IMR-90 (cell line): ENCODE results near the gene TIAM1. TPM values are rescaled to one million over a fixed set of nuclear protein-coding genes. Genes with fewer than 3 reads are reported as not detected.

Experiments used
- ATAC-seq: fragments of 200-7000 bp; cut with Tn5 transposase; 2 replicates; pipeline ENCODE4 v1.9.1; 2020; ENCODE audit warnings: low read depth, mild to moderate bottlenecking, moderate library complexity
- BruUV-seq: library from RNA; stranded (reverse); fragments of 400-500 nt; replicated peaks from 2 replicates; lab custom pipeline; 2021; lab: Mats Ljungman, UMichigan
- CTCF ChIA-PET: fragments of 300-600 bp; formaldehyde crosslinking; extraction: SDS; loops from one replicate; lab custom pipeline; 2021; ENCODE audit warnings: antibody characterized with exemption; lab: Yijun Ruan, JAX
- POLR2A ChIA-PET: fragments of 300-600 bp; sonication (Branson Sonifier 250); formaldehyde crosslinking; loops from one replicate; lab custom pipeline; 2022; ENCODE audit warnings: antibody characterized with exemption; ENCODE audit not compliant: unreplicated experiment; lab: Charles Lee
- DNase-seq: peaks from one replicate; pipeline ENCODE4 v3.0.0; 2013
- H2AFZ ChIP-seq: replicated peaks from 2 replicates; pipeline ENCODE3; 2013; ENCODE audit warnings: low read length, mild to moderate bottlenecking; ENCODE audit not compliant: poor library complexity
- H2AK5ac ChIP-seq: 2 replicates; pipeline ENCODE4 v1.6.1; 2013; ENCODE audit warnings: low read depth, low read length, inconsistent platforms
- H2AK9ac ChIP-seq: replicated peaks from 2 replicates; pipeline ENCODE3; 2013; ENCODE audit warnings: mild to moderate bottlenecking, low read depth, low read length, moderate library complexity; ENCODE audit not compliant: poor library complexity
- H2BK120ac ChIP-seq: 2 replicates; pipeline ENCODE4 v1.6.1; 2013; ENCODE audit warnings: low read depth, low read length, inconsistent platforms
- H2BK15ac ChIP-seq: 3 replicates; pipeline ENCODE4 v1.6.1; 2013; ENCODE audit warnings: low read depth, low read length, inconsistent platforms
- H2BK20ac ChIP-seq: 2 replicates; pipeline ENCODE4 v1.6.1; 2013; ENCODE audit warnings: low read depth, mild to moderate bottlenecking, inconsistent platforms, low read length, moderate library complexity
- H2BK5ac ChIP-seq: 2 replicates; pipeline ENCODE4 v1.6.1; 2013; ENCODE audit warnings: mild to moderate bottlenecking, low read depth, low read length, inconsistent platforms; ENCODE audit not compliant: poor library complexity, severe bottlenecking
- H3K14ac ChIP-seq: replicated peaks from 2 replicates; pipeline ENCODE4 v1.6.1; 2013; ENCODE audit warnings: low read depth, low read length, inconsistent platforms
- H3K18ac ChIP-seq: 2 replicates; pipeline ENCODE4 v1.6.1; 2013; ENCODE audit warnings: low read depth, low read length, control low read depth
- H3K23ac ChIP-seq: 2 replicates; pipeline ENCODE4 v1.6.1; 2013; ENCODE audit warnings: low read depth, low read length, inconsistent platforms
- H3K27ac ChIP-seq: 2 replicates; pipeline ENCODE4 v1.5.1; 2013; ENCODE audit warnings: mild to moderate bottlenecking, control low read depth, low read length; ENCODE audit not compliant: insufficient read depth
- H3K27me3 ChIP-seq: 2 replicates; pipeline ENCODE4 v1.6.1; 2013; ENCODE audit warnings: low read length; ENCODE audit not compliant: control insufficient read depth, insufficient read depth
- H3K36me3 ChIP-seq: 2 replicates; pipeline ENCODE4 v1.6.1; 2013; ENCODE audit warnings: low read length, mixed read lengths; ENCODE audit not compliant: control insufficient read depth, insufficient read depth
- H3K4ac ChIP-seq: 2 replicates; pipeline ENCODE4 v1.6.1; 2013; ENCODE audit warnings: low read depth, low read length, inconsistent platforms
- H3K4me1 ChIP-seq: 2 replicates; pipeline ENCODE4 v1.6.1; 2013; ENCODE audit warnings: low read length, mixed read lengths; ENCODE audit not compliant: control insufficient read depth, insufficient read depth
- H3K4me2 ChIP-seq: 2 replicates; pipeline ENCODE4 v1.6.1; 2013; ENCODE audit warnings: low read depth, mild to moderate bottlenecking, control low read depth, low read length, moderate library complexity
- H3K4me3 ChIP-seq: 2 replicates; pipeline ENCODE4 v1.5.1; 2013; ENCODE audit warnings: low read depth, mild to moderate bottlenecking, control low read depth, low read length, moderate library complexity; ENCODE audit not compliant: insufficient read depth
- H3K56ac ChIP-seq: 2 replicates; pipeline ENCODE4 v1.6.1; 2013; ENCODE audit warnings: low read length, inconsistent platforms; ENCODE audit not compliant: insufficient read depth; ENCODE audit errors: extremely low read depth
- H3K79me1 ChIP-seq, 2 experiments: 2 replicates each; pipeline ENCODE4 v1.6.1; 2013; ENCODE audit warnings: low read length in 2 of 2, inconsistent platforms in 1 of 2, low read depth in 1 of 2
- H3K9ac ChIP-seq: 2 replicates; pipeline ENCODE4 v1.6.1; 2013; ENCODE audit warnings: low read depth, low read length, control low read depth
- H3K9me1 ChIP-seq: 2 replicates; pipeline ENCODE4 v1.6.1; 2013; ENCODE audit warnings: low read length, inconsistent platforms; ENCODE audit not compliant: insufficient read depth
- H3K9me3 ChIP-seq: 2 replicates; pipeline ENCODE4 v1.6.1; 2013; ENCODE audit warnings: low read length; ENCODE audit not compliant: control insufficient read depth, insufficient read depth
- H4K20me1 ChIP-seq: 2 replicates; pipeline ENCODE4 v1.6.1; 2013; ENCODE audit warnings: low read length, inconsistent platforms; ENCODE audit not compliant: insufficient read depth
- H4K5ac ChIP-seq: 2 replicates; pipeline ENCODE4 v1.6.1; 2013; ENCODE audit warnings: mild to moderate bottlenecking, low read depth, low read length, control low read depth
- H4K8ac ChIP-seq, 2 experiments: 2 replicates each; pipeline ENCODE4 v1.6.1; 2013; ENCODE audit warnings: low read depth in 2 of 2, low read length in 2 of 2, control low read depth in 1 of 2, inconsistent platforms in 1 of 2
- H4K91ac ChIP-seq: 2 replicates; pipeline ENCODE4 v1.6.1; 2013; ENCODE audit warnings: low read depth, low read length, inconsistent platforms; ENCODE audit not compliant: insufficient read depth
- BHLHE40 ChIP-seq: fragments of 150-350 bp; IDR thresholded peaks from 2 replicates; pipeline ENCODE4 v1.6.1; 2016; ENCODE audit warnings: mild to moderate bottlenecking, low read depth, low read length
- CEBPB ChIP-seq: IDR thresholded peaks from 2 replicates; pipeline ENCODE4 v1.6.1; 2012; ENCODE audit warnings: low read depth, low read length, improper control_type of control experiment
- CHD1 ChIP-seq: IDR thresholded peaks from 2 replicates; pipeline ENCODE4 v1.6.1; 2012; ENCODE audit warnings: low read depth, low read length, improper control_type of control experiment
- CTCF ChIP-seq: conservative IDR thresholded peaks from 2 replicates; pipeline ENCODE4 v1.5.1; 2012; ENCODE audit warnings: mild to moderate bottlenecking, low read depth, low read length, improper control_type of control experiment
- ELK1 ChIP-seq: fragments of 150-350 bp; IDR thresholded peaks from 2 replicates; pipeline ENCODE4 v1.6.1; 2016; ENCODE audit warnings: low read depth, mild to moderate bottlenecking, low read length, moderate library complexity, borderline replicate concordance
- FOS ChIP-seq: fragments of 150-350 bp; IDR thresholded peaks from 2 replicates; pipeline ENCODE4 v1.6.1; 2016; ENCODE audit warnings: low read depth, low read length
- MAFK ChIP-seq: IDR thresholded peaks from 2 replicates; pipeline ENCODE4 v1.6.1; 2012; ENCODE audit warnings: low read depth, low read length, improper control_type of control experiment
- MAZ ChIP-seq: IDR thresholded peaks from 2 replicates; pipeline ENCODE4 v1.6.1; 2012; ENCODE audit warnings: low read depth, mild to moderate bottlenecking, low read length, improper control_type of control experiment, moderate library complexity, borderline replicate concordance
- MXI1 ChIP-seq: IDR thresholded peaks from 2 replicates; pipeline ENCODE4 v1.6.1; 2012; ENCODE audit warnings: low read depth, mild to moderate bottlenecking, low read length, moderate library complexity, borderline replicate concordance
- NFE2L2 ChIP-seq: fragments of 150-350 bp; IDR thresholded peaks from 2 replicates; pipeline ENCODE4 v1.6.1; 2016; ENCODE audit warnings: low read depth, mild to moderate bottlenecking, low read length
- POLR2A ChIP-seq: IDR thresholded peaks from 2 replicates; pipeline ENCODE4 v1.6.1; 2012; ENCODE audit warnings: mild to moderate bottlenecking, low read depth, low read length
- RAD21 ChIP-seq: IDR thresholded peaks from 2 replicates; pipeline ENCODE4 v1.6.1; 2012; ENCODE audit warnings: low read length, improper control_type of control experiment
- RCOR1 ChIP-seq: IDR thresholded peaks from 2 replicates; pipeline ENCODE4 v1.6.1; 2012; ENCODE audit warnings: mild to moderate bottlenecking, low read length, improper control_type of control experiment; ENCODE audit not compliant: insufficient replicate concordance
- RFX5 ChIP-seq: IDR thresholded peaks from 2 replicates; pipeline ENCODE4 v1.8.0; 2012; ENCODE audit warnings: low read depth, mild to moderate bottlenecking, low read length, moderate library complexity
- SMC3 ChIP-seq: fragments of 150-350 bp; IDR thresholded peaks from 2 replicates; pipeline ENCODE4 v1.6.1; 2016; ENCODE audit warnings: low read depth, mild to moderate bottlenecking, antibody characterized with exemption, low read length, moderate library complexity
- USF2 ChIP-seq: fragments of 150-350 bp; IDR thresholded peaks from 2 replicates; pipeline ENCODE4 v1.6.1; 2017; ENCODE audit warnings: mild to moderate bottlenecking, antibody characterized with exemption, low read length, low read depth
- WGBS, 2 experiments: methylation state at CpG; one replicate each; pipeline versions ENCODE4 v1.1.5 to v1.1.7; 2013; ENCODE audit warnings: missing lambda C conversion rate in 2 of 2; ENCODE audit not compliant: insufficient read length in 1 of 2; ENCODE audit errors: extremely low coverage in 2 of 2; 5-methylcytosine and 5-hydroxymethylcytosine counted together
- dilution Hi-C: fragments of 300-500 bp; cut with HindIII; formaldehyde crosslinking; loops from one replicate; pipeline ENCODE4 v1.14.3; 2018; ENCODE audit warnings: low sequenced_read_pairs; ENCODE audit not compliant: unreplicated experiment
- in situ Hi-C: fragments of 300-500 bp; cut with MboI; formaldehyde crosslinking; loops from 3 replicates; pipeline ENCODE4 v1.14.3; 2019; ENCODE audit warnings: low sequenced_read_pairs, inconsistent platforms, mixed read lengths
- intact Hi-C: fragments of 100-400 bp; cut with micrococcal nuclease; formaldehyde crosslinking; loops from 2 replicates; pipeline ENCODE4 v1.10.0; 2022
- polyA plus RNA-seq, 3 experiments: library from polyadenylated mRNA; depleted of rRNA; stranded (reverse); fragments of >200 nt; gene quantifications; 2 replicates each; pipeline ENCODE4 v1.2.3, GENCODE V29; 2012; ENCODE audit warnings: low replicate concordance in 1 of 3
- total RNA-seq: library from RNA; depleted of rRNA; stranded (reverse); fragments of >200 nt; gene quantifications from 2 replicates; pipeline ENCODE4 v1.2.3, GENCODE V29; 2012

TIAM1 gene
- total and polyA plus RNA-seq, 2 of the 4 experiments (the other 2 are of a cell fraction), result 2.9 to 9.3 TPM

- H2BK5ac ChIP-seq, result no peak overlapping the region
- no peaks in the 10 kb centered on the region for H3K79me1 ChIP-seq
- WGBS, 2 experiments, result 100% methylated on average over 1 of the region's 5 CpGs; no CpG with 5 or more reads in 1 of the 2 experiments
- H3K18ac ChIP-seq, result no peak overlapping the region; the same call in 1 of the 2 replicates
- no peak for ATAC-seq
- peak overlapping the region; percentile 43; the same call in 1 of the 2 replicates for H2BK20ac ChIP-seq
- DNase-seq, result no peak
- H4K5ac ChIP-seq, result no peak overlapping the region
- no peak overlapping the region for H3K9ac ChIP-seq
- in situ Hi-C loops (no loop called here), intact Hi-C loops (no loop called here), dilution Hi-C loops (no loop called here)
- H2BK120ac ChIP-seq, result no peak overlapping the region
- H3K9me3 ChIP-seq, result 0 out of 2 replicates have a peak, but pooled peaks cover 2% of the 10 kb centered on the region
- H3K27ac ChIP-seq, result no peak overlapping the region
- no peak overlapping the region for H2AFZ ChIP-seq
- no peaks in the 10 kb centered on the region for H3K36me3 ChIP-seq
- H3K4me2 ChIP-seq, result no peak overlapping the region
- no peak overlapping the region for H2AK9ac ChIP-seq
- H2AK5ac ChIP-seq, result no peak overlapping the region
- H3K27me3 ChIP-seq, result no peaks in the 10 kb centered on the region
- H3K4me3 ChIP-seq, result no peak overlapping the region
- no peak overlapping the region for H4K91ac ChIP-seq
- H4K8ac ChIP-seq, result peak overlapping the region in 1 of 2 experiments; percentile 26; a peak in 1 of 4 replicates
- TF ChIP-seq RFX5, result no peak
- no peak for TF ChIP-seq BHLHE40
- no peak for TF ChIP-seq RAD21
- TF ChIP-seq USF2, result no peak
- no peak for TF ChIP-seq CHD1
- TF ChIP-seq MAFK, result no peak
- TF ChIP-seq CEBPB, result no peak
- TF ChIP-seq POLR2A, result no peak
- TF ChIP-seq ELK1, result no peak
- TF ChIP-seq SMC3, result no peak
- no peak for TF ChIP-seq FOS
- no peak for TF ChIP-seq RCOR1
- TF ChIP-seq NFE2L2, result no peak
- TF ChIP-seq CTCF, result no peak
- no peak for TF ChIP-seq MXI1
- no peak for TF ChIP-seq MAZ
- ChIA-PET POLR2A (no interaction called here), CTCF (no interaction called here)
- BruUV-seq, result no TSS peak
- H3K23ac ChIP-seq, result no peak overlapping the region
- H4K20me1 ChIP-seq, result no peaks in the 10 kb centered on the region
- H3K56ac ChIP-seq, result no peak overlapping the region
- H3K4ac ChIP-seq, result no peak overlapping the region
- no peaks in the 10 kb centered on the region for H3K9me1 ChIP-seq
- peaks cover 10% of the 10 kb centered on the region for H3K4me1 ChIP-seq
- H2BK15ac ChIP-seq, result no peak overlapping the region
- H3K14ac ChIP-seq, result no peak overlapping the region
These were observed 53.3 kb downstream of the TIAM1 start for GRCh38 chr21:31290765-31291164.
